Activated CD8-positive, alpha-beta memory T cell treated with anti-CD3 and anti-CD28 coated beads, Interleukin-2, amount 50 U/mL, for 24 hours (primary cell): ENCODE data around the gene TUG1.

Experiments
- DNase-seq: peaks from one replicate; pipeline ENCODE4 v3.0.0-alpha.2; 2020; ENCODE audit errors: extremely low read depth

Gene TUG1

GRCh38 chr22:30968924-30969531, at the start of gene TUG1:
Gene TUG1, plus strand, starts transcription at chr22:30969265.
- DNase-seq, result peak; percentile 95

GRCh38 chr22:30919973-30920372, 49.1 kb upstream of the TUG1 start:
- no peak for DNase-seq

DNA sequence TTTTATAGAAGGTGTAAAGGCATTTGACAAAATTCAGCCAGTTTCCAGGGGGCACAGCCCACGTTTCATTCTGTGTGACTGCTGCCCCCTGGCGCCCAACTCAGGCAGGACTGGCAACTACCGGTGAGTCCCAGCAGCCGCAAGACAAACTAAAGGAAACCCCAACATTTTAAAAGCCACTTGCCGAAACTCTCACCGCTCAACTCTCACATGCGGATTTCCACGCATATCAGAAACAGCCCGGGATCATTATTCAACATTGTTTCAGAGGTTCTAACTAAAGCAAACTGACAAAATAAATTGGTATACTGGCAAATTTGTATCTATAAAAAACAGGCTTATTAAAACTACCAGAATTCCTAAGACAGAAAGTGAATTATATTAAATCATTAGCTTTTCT, 48.7 kb upstream of the TUG1 start:
- peak; percentile 63 for DNase-seq

- no peak for DNase-seq
Observed at GRCh38 chr22:30921108-30921507, 48.0 kb upstream of the TUG1 start.

- DNase-seq, result peak; percentile 66
Observed at GRCh38 chr22:30922151-30922611, 46.9 kb upstream of the TUG1 start.

GRCh38 chr22:30923168-30923900, 45.7 kb upstream of the TUG1 start:
- no peak for DNase-seq

DNA sequence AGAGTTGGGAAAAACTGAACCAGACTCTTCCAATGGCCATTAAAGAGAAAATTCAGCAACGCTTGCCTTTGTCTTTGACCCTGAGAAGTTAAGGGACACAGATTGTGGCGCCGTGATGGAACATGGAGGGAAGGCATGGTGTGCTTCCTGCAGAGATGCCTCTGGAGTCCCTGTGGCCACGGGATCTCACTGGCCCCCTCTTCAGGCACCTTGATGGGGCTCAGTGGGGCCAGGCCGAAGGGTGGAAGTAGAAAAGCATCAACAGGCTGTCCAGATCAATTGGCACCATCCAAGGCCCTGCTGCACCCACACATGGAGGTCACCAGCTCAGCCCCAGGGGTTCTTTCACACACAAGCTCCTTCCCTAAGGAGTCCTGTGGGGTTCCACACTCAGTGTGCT, 43.4 kb upstream of the TUG1 start:
- no peak for DNase-seq

GRCh38 chr22:30926706-30927105, 42.4 kb upstream of the TUG1 start:
- no peak for DNase-seq

- DNase-seq, result no peak
Observed at GRCh38 chr22:30927806-30928205, 41.3 kb upstream of the TUG1 start.

- no peak for DNase-seq
Observed at GRCh38 chr22:30928401-30928800, 40.7 kb upstream of the TUG1 start.

- DNase-seq, result no peak
Observed at GRCh38 chr22:30930228-30930627, 38.8 kb upstream of the TUG1 start.

GRCh38 chr22:30931541-30932300, 37.3 kb upstream of the TUG1 start:
- DNase-seq, result no peak

GRCh38 chr22:30932661-30933060, 36.4 kb upstream of the TUG1 start:
- no peak for DNase-seq

DNA sequence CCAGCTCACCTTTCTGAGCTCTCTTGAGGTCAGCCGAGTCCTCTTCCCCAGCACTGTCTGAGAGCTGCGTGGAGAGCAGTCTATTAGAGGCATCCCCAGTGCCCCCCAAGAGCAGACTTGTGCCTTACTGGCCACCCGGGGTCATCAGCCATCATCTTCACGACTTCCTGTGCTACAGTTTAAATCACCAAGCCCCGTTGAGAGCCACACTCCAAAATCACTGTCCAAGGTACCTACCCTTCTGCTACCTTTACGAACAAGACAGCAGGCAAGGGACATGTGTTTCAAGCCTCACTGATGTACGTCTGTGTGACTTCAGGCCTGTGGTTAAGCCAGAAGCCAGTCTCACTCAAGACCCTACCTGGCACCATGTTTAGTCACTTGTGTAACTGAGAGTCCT, 35.6 kb upstream of the TUG1 start:
- no peak for DNase-seq

DNA sequence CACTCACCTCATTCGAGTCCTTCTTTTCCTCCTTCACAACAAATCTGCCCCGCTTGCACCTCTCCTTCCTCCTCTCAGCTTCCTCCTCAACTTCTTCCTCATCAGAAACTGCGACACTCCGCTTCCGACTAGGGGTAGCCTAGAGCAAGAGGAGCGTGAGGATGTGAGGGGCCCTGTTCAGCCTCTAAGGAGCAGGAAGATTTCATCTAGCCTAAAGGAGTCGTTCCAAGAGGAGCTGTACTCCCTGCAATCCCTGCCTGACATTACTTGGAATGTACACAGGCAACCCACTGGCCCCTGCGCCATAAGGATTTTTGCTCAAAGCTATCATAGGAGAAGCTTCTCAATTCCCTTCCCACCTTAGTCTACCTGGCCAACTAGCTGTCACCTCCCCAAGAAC, 35.0 kb upstream of the TUG1 start:
- DNase-seq, result no peak

DNA sequence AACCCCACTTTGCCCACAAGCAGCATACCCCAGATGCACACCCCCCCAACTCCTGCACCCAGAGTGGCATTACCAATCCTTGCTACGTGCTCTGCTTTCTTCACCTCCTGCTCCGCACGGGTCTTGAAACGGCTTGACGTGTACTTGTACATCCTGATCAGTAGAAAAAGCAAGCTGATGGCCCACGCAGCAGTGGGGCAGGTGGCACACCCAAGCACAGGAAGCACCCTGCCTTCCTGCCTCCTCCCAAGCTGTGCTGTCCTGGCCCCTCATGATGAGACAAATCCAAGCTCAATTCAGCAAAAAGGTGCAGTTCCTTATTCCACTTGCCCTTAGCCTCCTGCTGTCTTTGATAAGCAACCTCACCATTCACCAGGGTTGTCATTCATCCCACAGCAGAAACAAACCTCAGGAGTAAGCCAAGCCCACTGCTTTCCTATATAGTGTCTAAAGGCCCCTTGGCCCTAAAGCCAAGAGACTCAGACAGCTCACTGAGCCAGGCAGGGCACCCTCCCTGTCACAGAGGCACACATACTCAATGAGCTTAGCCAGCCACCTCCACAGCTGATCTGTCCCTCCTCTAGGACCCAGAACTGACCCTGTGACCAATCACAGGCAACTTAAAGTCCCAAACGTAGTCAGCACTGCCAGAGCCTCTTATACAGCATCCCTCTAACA, 28.2 kb upstream of the TUG1 start:
- DNase-seq, result no peak

DNA sequence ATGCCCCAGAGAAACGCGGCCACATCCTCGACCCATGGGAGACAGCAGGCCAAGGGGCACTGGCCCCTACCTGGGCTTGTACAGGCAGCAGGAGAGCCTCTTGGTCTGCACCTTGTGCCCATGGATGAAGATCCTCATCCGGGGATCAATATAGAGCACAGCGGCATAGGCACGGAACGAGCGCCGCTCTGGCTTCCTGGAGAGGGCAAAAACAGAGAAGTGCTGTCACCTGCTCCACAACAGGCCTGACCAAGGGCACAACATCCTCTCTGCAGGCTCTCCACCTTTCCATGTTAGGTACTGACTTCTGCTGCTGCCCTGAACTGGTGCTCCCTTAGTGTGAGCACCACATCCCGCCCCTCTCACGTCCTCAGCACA, 27.7 kb upstream of the TUG1 start:
- DNase-seq, result no peak

DNA sequence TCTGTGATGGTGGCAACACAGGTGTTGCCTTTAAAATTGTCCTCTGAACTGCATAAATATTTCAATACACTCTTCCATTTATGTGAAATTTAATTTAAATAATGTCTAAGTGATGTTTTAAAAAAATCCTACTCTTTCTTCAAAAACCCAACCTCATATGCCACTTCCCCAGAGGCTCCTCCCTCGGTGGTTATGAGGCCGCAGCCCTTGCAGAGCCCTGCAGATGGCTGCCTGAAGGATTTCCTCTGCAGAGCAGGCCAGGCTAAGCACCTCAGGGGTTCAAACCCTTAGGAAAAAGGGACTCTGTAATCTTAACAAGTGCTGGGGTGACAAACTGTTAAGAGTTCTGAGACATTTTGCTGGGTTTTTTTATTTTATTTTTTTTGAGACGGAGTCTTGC, 25.7 kb upstream of the TUG1 start:
- DNase-seq, result no peak

- DNase-seq, result no peak
Observed at GRCh38 chr22:30944986-30945385, 24.1 kb upstream of the TUG1 start.

GRCh38 chr22:30945653-30946052, 23.4 kb upstream of the TUG1 start:
- no peak for DNase-seq

DNA sequence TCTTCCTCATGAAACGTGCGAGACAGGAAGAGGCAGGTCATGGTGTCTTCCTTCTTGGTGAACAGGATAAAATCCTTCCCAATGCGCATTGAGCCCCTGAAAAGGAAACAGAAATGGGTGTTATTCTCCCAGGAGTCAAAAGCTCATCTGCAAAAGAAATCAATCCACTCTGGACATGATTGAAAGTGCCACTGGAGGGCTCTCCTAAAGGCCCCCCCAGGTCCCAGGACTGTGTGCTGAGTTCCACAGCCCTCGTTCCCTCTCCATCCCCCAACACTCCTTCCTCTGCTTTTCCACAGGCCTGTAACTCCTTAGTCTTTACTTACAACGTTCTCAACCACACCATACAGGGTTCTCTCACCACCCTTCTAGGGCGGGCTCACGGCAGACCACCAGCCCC, 22.7 kb upstream of the TUG1 start:
- DNase-seq, result no peak

- no peak for DNase-seq
Observed at GRCh38 chr22:30947173-30947815, 21.8 kb upstream of the TUG1 start.
